ENCODE results near the gene HOXC10. TPM values are rescaled to one million over a fixed set of nuclear protein-coding genes. Genes with fewer than 3 reads are reported as not detected.

The HOXC10 gene
- total and polyA plus RNA-seq, 2 of the 8 experiments (the other 6 are each of a cell fraction or from before 2014, with no cell fraction given) = not detected

DNA sequence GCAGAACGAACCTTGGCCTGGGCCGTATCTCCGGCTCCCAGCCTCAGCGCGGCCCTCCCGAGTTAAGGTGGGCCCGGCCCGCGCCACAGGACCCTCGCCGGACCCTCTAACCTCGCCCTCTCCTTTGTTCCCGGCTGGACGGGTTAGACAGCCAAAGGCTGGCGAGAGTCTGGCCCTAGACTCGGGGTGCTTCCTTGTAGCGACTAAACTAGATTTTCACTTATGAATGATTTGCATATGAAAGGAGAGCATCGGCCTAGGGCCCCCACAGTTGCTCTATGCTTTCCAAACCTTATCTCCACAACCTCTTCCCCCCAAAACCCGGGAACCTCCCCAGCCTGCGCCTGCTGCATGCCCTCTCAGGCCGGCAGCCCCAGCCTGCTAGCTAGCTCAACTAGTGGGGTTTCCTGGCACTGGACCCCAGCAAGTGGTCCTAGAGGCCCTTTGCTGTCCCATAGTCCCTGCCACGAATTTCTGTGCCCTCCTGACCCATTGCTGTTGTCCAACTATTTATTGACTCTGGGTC lies 49.9 kb downstream of the HOXC10 start (continued):
- TF ChIP-seq ASH2L (IDR thresholded peaks at IDR 0.05; ENCODE audit: low read length) (no peak), ZNF274 (IDR thresholded peaks at IDR 0.05; ENCODE audit: borderline replicate concordance, extremely low read depth, low read length) (no peak), SUZ12 (IDR thresholded peaks at IDR 0.05; ENCODE audit: low read length) (peak; percentile 90), SIX5 (IDR thresholded peaks at IDR 0.05; ENCODE audit: low read depth, low read length) (no peak), POLR2A (IDR thresholded peaks at IDR 0.05; ENCODE audit: control extremely low read depth in 1 of 2, low read depth in 2 of 2, low read length in 2 of 2) (no peak), CBX8 (IDR thresholded peaks at IDR 0.05; ENCODE audit: borderline replicate concordance, low read depth, low read length) (peak; percentile 37; the same call in 1 of the 2 replicates), TBP (IDR thresholded peaks at IDR 0.05; ENCODE audit: low read depth, low read length) (no peak), RXRA (IDR thresholded peaks at IDR 0.05; ENCODE audit: insufficient read depth, low read depth, low read length) (no peak), JUN (IDR thresholded peaks at IDR 0.05; ENCODE audit: low read depth, low read length) (no peak), RBBP5 (IDR thresholded peaks at IDR 0.05; ENCODE audit: borderline replicate concordance, low read depth, low read length) (no peak), BACH1 (IDR thresholded peaks at IDR 0.05; ENCODE audit: low read length) (no peak)
- TF ChIP-seq, protein P1, sequence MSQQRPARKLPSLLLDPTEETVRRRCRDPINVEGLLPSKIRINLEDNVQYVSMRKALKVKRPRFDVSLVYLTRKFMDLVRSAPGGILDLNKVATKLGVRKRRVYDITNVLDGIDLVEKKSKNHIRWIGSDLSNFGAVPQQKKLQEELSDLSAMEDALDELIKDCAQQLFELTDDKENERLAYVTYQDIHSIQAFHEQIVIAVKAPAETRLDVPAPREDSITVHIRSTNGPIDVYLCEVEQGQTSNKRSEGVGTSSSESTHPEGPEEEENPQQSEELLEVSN (IDR thresholded peaks at IDR 0.05) = no peak
- TF ChIP-seq, protein P2, sequence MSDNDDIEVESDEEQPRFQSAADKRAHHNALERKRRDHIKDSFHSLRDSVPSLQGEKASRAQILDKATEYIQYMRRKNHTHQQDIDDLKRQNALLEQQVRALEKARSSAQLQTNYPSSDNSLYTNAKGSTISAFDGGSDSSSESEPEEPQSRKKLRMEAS (IDR thresholded peaks at IDR 0.05) = no peak
